ENCODE data around the gene CASKIN1. TPM values are rescaled to one million over a fixed set of nuclear protein-coding genes. Genes with fewer than 3 reads are reported as not detected.
A peak's percentile ranks its signal among the peaks of the same experiment; 100 is the strongest.

The CASKIN1 gene
- total RNA-seq, 3 donors from 2014 or later (not counting 1 experiment from before 2014, with no cell fraction given) = not detected

- no peak for TF ChIP-seq CTCF (IDR thresholded peaks at IDR 0.05)
- 11% methylated on average over 40 of the region's 40 CpGs for WGBS (ENCODE audit: insufficient coverage)
- no peak for DNase-seq
- no peak overlapping the region for H3K4me3 ChIP-seq (ENCODE audit: low read length)
- peak in 1 of 3 donors; percentile 8 for ATAC-seq
- no peak overlapping the region for H3K27ac ChIP-seq (ENCODE audit: low read length)
- H3K36me3 ChIP-seq (ENCODE audit: control insufficient read depth, insufficient read depth, low read length) = peaks cover 32% of the 10 kb centered on the region
- Mint-ChIP-seq H3K9me3 (no peaks in the 10 kb centered on the region), H3K4me3 (no peak overlapping the region), H3K27ac (no peak overlapping the region), H3K36me3 (no peaks in the 10 kb centered on the region), H3K27me3 (ENCODE audit: low read depth in 2 of 2) (no peaks in the 10 kb centered on the region), H3K4me1 (no peaks in the 10 kb centered on the region)
- peaks cover 13% of the 10 kb centered on the region for H3K4me1 ChIP-seq (ENCODE audit: control insufficient read depth, insufficient read depth, low read length)
- H3K27me3 ChIP-seq (ENCODE audit: control insufficient read depth, insufficient read depth, low read length) = peaks cover 6% of the 10 kb centered on the region
- no peaks in the 10 kb centered on the region for H3K9me3 ChIP-seq (ENCODE audit: control insufficient read depth, insufficient read depth, low read length)
- intact Hi-C loops (cut with micrococcal nuclease) = no loop called here
These were observed 40.7 kb upstream of the CASKIN1 start for GRCh38 chr16:2237102-2237482.

- no peak within 1 kb of the TSS for H3K4me3 Mint-ChIP-seq
- Histone ChIP-seq H3K27me3 (ENCODE audit: control insufficient read depth, insufficient read depth, low read length) (peaks cover 6% of the 10 kb centered on the region), H3K27ac (ENCODE audit: low read length) (no peak within 1 kb of the TSS), H3K9me3 (ENCODE audit: control insufficient read depth, insufficient read depth, low read length) (no peaks in the 10 kb centered on the region), H3K4me3 (ENCODE audit: low read length) (no peak within 1 kb of the TSS), H3K36me3 (ENCODE audit: control insufficient read depth, insufficient read depth, low read length) (peaks cover 37% of the 10 kb centered on the region), H3K4me1 (ENCODE audit: control insufficient read depth, insufficient read depth, low read length) (peaks cover 13% of the 10 kb centered on the region)
- peak in 1 of 3 donors; percentile 24 for ATAC-seq
- H3K9me3 Mint-ChIP-seq = no peaks in the 10 kb centered on the region
- 19% methylated on average over 64 of the region's 64 CpGs for WGBS (ENCODE audit: insufficient coverage)
- H3K27me3 Mint-ChIP-seq (ENCODE audit: low read depth in 2 of 2) = no peaks in the 10 kb centered on the region
- intact Hi-C loops (cut with micrococcal nuclease) = no loop called here
- no peak for DNase-seq
- H3K36me3 Mint-ChIP-seq = no peaks in the 10 kb centered on the region
- TF ChIP-seq CTCF (IDR thresholded peaks at IDR 0.05) = no peak
- H3K4me1 Mint-ChIP-seq = no peaks in the 10 kb centered on the region
- no peak within 1 kb of the TSS for H3K27ac Mint-ChIP-seq
These were observed 40.1 kb upstream of the CASKIN1 start, which contains the start of gene DNASE1L2 for GRCh38 chr16:2236337-2237101. Gene DNASE1L2, plus strand, starts transcription at chr16:2236444. Its CDS starts 373 bp downstream, at chr16:2236817.

- Histone ChIP-seq H3K36me3 (ENCODE audit: control insufficient read depth, insufficient read depth, low read length) (peaks cover 44% of the 10 kb centered on the region), H3K27ac (ENCODE audit: low read length) (no peak overlapping the region), H3K27me3 (ENCODE audit: control insufficient read depth, insufficient read depth, low read length) (peaks cover 6% of the 10 kb centered on the region), H3K9me3 (ENCODE audit: control insufficient read depth, insufficient read depth, low read length) (no peaks in the 10 kb centered on the region), H3K4me3 (ENCODE audit: low read length) (no peak overlapping the region), H3K4me1 (ENCODE audit: control insufficient read depth, insufficient read depth, low read length) (peaks cover 13% of the 10 kb centered on the region)
- intact Hi-C loops (cut with micrococcal nuclease) = no loop called here
- TF ChIP-seq CTCF (IDR thresholded peaks at IDR 0.05) = no peak
- Mint-ChIP-seq H3K27me3 (ENCODE audit: low read depth in 2 of 2) (no peaks in the 10 kb centered on the region), H3K9me3 (no peaks in the 10 kb centered on the region), H3K27ac (no peak overlapping the region), H3K4me3 (no peak overlapping the region), H3K36me3 (no peaks in the 10 kb centered on the region), H3K4me1 (no peaks in the 10 kb centered on the region)
- WGBS (ENCODE audit: insufficient coverage) = 90% methylated on average over 19 of the region's 19 CpGs
- ATAC-seq (no peak), DNase-seq (no peak)
These were observed 39.4 kb upstream of the CASKIN1 start for GRCh38 chr16:2235695-2236336.

All from natural killer cell (primary cell).